B cell (primary cell): ENCODE measurements around the gene PIK3CD. TPM values are rescaled to one million over a fixed set of nuclear protein-coding genes. Genes with fewer than 3 reads are reported as not detected.

Experiments used
- ATAC-seq: fragments of 200-7000 bp; cut with Tn5 transposase; one replicate; pipeline ENCODE4 v1.10.0; 2021; ENCODE audit warnings: low read depth, mild to moderate bottlenecking, moderate number of reproducible peaks, moderate library complexity
- CTCF ChIA-PET: fragments of 350-600 bp; sonication (Branson Sonifier 250); formaldehyde crosslinking; loops from one replicate; lab custom pipeline; 2021; ENCODE audit warnings: antibody characterized with exemption, inconsistent platforms; lab: Charles Lee
- POLR2A ChIA-PET: fragments of 350-600 bp; sonication (Branson Sonifier 250); formaldehyde crosslinking; loops from one replicate; lab custom pipeline; 2021; ENCODE audit warnings: antibody characterized with exemption; lab: Charles Lee
- DNase-seq: peaks from one replicate; pipeline ENCODE4 v3.0.0; 2013
- H2AFZ ChIP-seq: 2 replicates; pipeline ENCODE4 v1.6.1; 2012; ENCODE audit warnings: mild to moderate bottlenecking, low read depth, low read length; ENCODE audit not compliant: insufficient read depth, poor library complexity, severe bottlenecking
- H3K27ac ChIP-seq, 2 donors: 1 replicate in 1 of 2; 2 replicates in 1 of 2; pipeline ENCODE4 v1.5.1; 2012 to 2013; ENCODE audit warnings: low read length in 2 of 2, mild to moderate bottlenecking in 2 of 2, moderate library complexity in 1 of 2
- H3K27me3 ChIP-seq, 4 experiments: fragments of 200-600 bp in 1 of 4; sonication (generic) in 1 of 4; replicated peaks in 1 of 4; 1 replicate in 2 of 4; 2 replicates in 2 of 4; pipeline versions ENCODE4 v1.6.1 to v1.7.0; 2013 to 2016; ENCODE audit warnings: low read length in 3 of 4, mild to moderate bottlenecking in 2 of 4, mixed read lengths in 1 of 4, moderate library complexity in 1 of 4; ENCODE audit not compliant: insufficient read depth in 4 of 4, control insufficient read depth in 3 of 4; ENCODE audit errors: control extremely low read depth in 1 of 4
- H3K36me3 ChIP-seq, 2 experiments: replicated peaks in 1 of 2; 1 replicate in 1 of 2; 2 replicates in 1 of 2; pipeline versions ENCODE4 v1.6.1 to v1.7.1; 2013; ENCODE audit warnings: low read length in 1 of 2; ENCODE audit not compliant: insufficient read depth in 2 of 2, control insufficient read depth in 1 of 2; ENCODE audit errors: control extremely low read depth in 1 of 2, extremely low read depth in 1 of 2
- H3K4me1 ChIP-seq, 2 donors: fragments of 200-600 bp in 1 of 2; sonication (generic) in 1 of 2; 1 replicate in 1 of 2; 2 replicates in 1 of 2; pipeline versions ENCODE4 v1.5.1 to v1.6.1; 2013 to 2017; ENCODE audit warnings: low read length in 2 of 2; ENCODE audit not compliant: control insufficient read depth in 2 of 2, insufficient read depth in 2 of 2
- H3K4me2 ChIP-seq: replicated peaks from 2 replicates; pipeline ENCODE3; 2012; ENCODE audit warnings: mild to moderate bottlenecking, low read depth, low read length; ENCODE audit not compliant: poor library complexity, severe bottlenecking
- H3K4me3 ChIP-seq, 5 experiments: fragments of 200-600 bp in 1 of 5; sonication (generic) in 1 of 5; 1 replicate in 3 of 5; 2 replicates in 2 of 5; pipeline versions ENCODE4 v1.5.1 to v1.7.0; 2011 to 2016; ENCODE audit warnings: low read length in 4 of 5, mild to moderate bottlenecking in 4 of 5, low read depth in 2 of 5, control low read depth in 1 of 5, moderate library complexity in 1 of 5; ENCODE audit not compliant: insufficient read depth in 1 of 5; ENCODE audit errors: control extremely low read depth in 1 of 5, extremely low read depth in 1 of 5
- H3K79me2 ChIP-seq: fragments of 200-600 bp; sonication (generic); one replicate; pipeline ENCODE4 v1.6.0; 2016; ENCODE audit warnings: low read length; ENCODE audit not compliant: control insufficient read depth, insufficient read depth
- H3K9ac ChIP-seq: fragments of 200-600 bp; sonication (generic); 2 replicates; pipeline ENCODE4 v1.6.1; 2017; ENCODE audit warnings: mild to moderate bottlenecking, low read length, moderate library complexity
- H3K9me3 ChIP-seq, 3 donors: one replicate each; pipeline versions ENCODE4 v1.6.1 to v1.7.1; 2013; ENCODE audit warnings: low read length in 2 of 3; ENCODE audit not compliant: control insufficient read depth in 2 of 3, insufficient read depth in 1 of 3; ENCODE audit errors: control extremely low read depth in 1 of 3
- H4K20me1 ChIP-seq: 2 replicates; pipeline ENCODE4 v1.6.0; 2012; ENCODE audit warnings: mild to moderate bottlenecking, low read length; ENCODE audit not compliant: insufficient read depth, control insufficient read depth, poor library complexity, severe bottlenecking
- H3K27ac Mint-ChIP-seq: one replicate; pipeline ENCODE4 v1.8.0; 2021; ENCODE audit warnings: mixed read lengths
- H3K27me3 Mint-ChIP-seq: one replicate; pipeline ENCODE4 v1.8.0; 2021; ENCODE audit warnings: mixed read lengths
- H3K4me1 Mint-ChIP-seq: one replicate; pipeline ENCODE4 v1.8.0; 2021; ENCODE audit warnings: mixed read lengths
- H3K4me3 Mint-ChIP-seq: one replicate; pipeline ENCODE4 v1.8.0; 2021; ENCODE audit warnings: mixed read lengths
- H3K9me3 Mint-ChIP-seq: one replicate; pipeline ENCODE4 v1.8.0; 2022; ENCODE audit warnings: mixed read lengths; ENCODE audit not compliant: insufficient read depth
- EZH2 ChIP-seq: IDR thresholded peaks from 2 replicates; pipeline ENCODE4 v1.6.1; 2012; ENCODE audit warnings: borderline replicate concordance, low read depth, mild to moderate bottlenecking, moderate library complexity, low read length; ENCODE audit not compliant: insufficient read depth, poor library complexity, severe bottlenecking
- WGBS: methylation state at CpG from one replicate; pipeline ENCODE4 v1.1.5; 2013; ENCODE audit warnings: missing lambda C conversion rate; ENCODE audit not compliant: insufficient coverage; 5-methylcytosine and 5-hydroxymethylcytosine counted together
- intact Hi-C: fragments of 100-400 bp; cut with micrococcal nuclease; formaldehyde crosslinking; loops from one replicate; pipeline ENCODE4 v1.10.0; 2022
- polyA plus RNA-seq: library from polyadenylated mRNA; depleted of rRNA; stranded (reverse); fragments of >200 nt; gene quantifications from 2 replicates; pipeline ENCODE4 v1.2.3, GENCODE V29; 2012
- total RNA-seq, 2 donors: library from RNA; stranded (reverse); fragments of 120-200 nt in 1 of 2; gene quantifications; 1 replicate in 1 of 2; 2 replicates in 1 of 2; pipeline versions ENCODE4 v1.2.3 to v1.2.4, GENCODE V29; 2013 to 2022

Gene PIK3CD
- total and polyA plus RNA-seq, 2 donors (not counting 1 experiment from before 2014, with no cell fraction given), result 144 to 222 TPM

DNA sequence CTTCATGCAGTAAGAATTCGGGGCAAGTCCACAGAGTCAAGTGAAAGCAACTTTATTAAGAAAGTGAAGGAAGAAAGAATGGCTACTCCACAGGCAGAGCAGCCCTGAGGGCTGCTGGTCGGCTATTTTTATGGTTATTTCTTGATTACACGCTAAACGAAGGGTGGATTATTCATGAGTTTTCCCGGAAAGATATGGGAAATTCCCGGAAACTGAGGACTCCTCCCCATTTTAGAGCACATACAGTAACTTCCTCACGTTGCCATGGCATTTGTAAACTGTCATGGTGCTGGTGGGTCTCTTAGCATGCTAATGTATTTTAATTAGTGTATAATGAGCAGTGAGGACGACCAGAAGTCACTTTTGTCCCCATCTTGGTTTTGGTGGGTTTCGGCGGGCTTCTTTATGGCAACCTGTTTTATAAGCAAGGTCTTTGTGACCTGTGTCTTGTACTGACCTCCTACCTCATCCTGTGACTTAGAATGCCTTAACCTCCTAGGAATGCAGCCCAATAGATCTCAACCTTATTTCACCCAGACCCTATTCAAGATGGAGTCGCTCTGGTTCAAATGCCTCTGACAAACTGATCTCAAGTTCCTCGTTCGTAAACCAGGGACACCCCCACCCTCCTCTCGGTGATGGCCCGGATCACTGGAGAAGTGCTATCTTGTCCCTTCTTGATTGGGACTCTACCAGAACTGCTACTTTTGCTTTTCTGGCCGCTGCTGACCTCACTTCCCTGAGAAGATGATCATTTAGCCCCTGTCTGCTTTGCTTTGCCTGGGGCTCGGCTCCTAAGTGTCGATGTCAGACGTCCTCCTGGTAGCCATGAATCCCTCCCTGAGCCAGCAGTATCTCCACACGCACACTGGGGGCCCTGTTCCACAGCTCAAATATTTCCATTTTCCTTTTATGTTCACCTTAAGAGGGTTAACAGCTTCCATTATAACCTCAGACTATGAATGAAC, 123.5 kb downstream of the PIK3CD start:
- Histone ChIP-seq H3K27ac (no peak overlapping the region), H3K4me1 (no peaks in the 10 kb centered on the region), H3K79me2 (peaks cover 87% of the 10 kb centered on the region), H3K9me3 (no peaks in the 10 kb centered on the region), H3K36me3 (peaks cover 4 to 13% of the 10 kb centered on the region in 2 experiments), H3K4me3 (no peak overlapping the region), H3K4me2 (no peak overlapping the region), H4K20me1 (peaks cover 23% of the 10 kb centered on the region), H2AFZ (no peak overlapping the region), H3K27me3 (no peaks in the 10 kb centered on the region), H3K9ac (no peak overlapping the region)
- ChIA-PET CTCF (interaction anchor here (0.6 to 1.1 kb wide), 2 partner anchors 93 to 232 kb away, joined by 3 read pairs; no protein-coding TSS in a partner anchor), POLR2A (no interaction called here)
- no peak for ATAC-seq
- no peaks in the 10 kb centered on the region for H3K9me3 Mint-ChIP-seq
- H3K4me1 Mint-ChIP-seq, result peaks cover 4% of the 10 kb centered on the region
- WGBS, result 94% methylated on average over 10 of the region's 20 CpGs
- intact Hi-C loops, result no loop called here
- no peak for TF ChIP-seq EZH2
- H3K27ac Mint-ChIP-seq, result no peak overlapping the region
- no peak for DNase-seq
- no peak overlapping the region for H3K4me3 Mint-ChIP-seq
- H3K27me3 Mint-ChIP-seq, result no peaks in the 10 kb centered on the region

DNA sequence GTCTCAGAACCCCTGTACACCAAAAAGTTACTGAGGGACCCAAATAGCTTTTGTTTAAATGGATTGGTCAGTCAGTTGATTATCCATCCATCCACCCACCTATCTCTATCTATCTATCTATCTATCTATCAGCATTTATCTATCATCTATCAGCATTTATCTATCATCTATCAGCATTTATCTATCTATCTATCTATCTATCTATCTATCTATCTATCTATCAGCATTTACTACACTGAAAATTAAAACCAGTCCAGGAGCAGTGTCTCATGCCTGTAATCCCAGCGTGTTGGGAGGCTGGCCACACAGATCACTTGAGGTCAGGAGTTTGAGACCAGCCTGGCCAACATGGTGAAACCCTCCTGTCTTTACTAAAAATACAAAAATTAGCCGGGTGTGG, 125.2 kb downstream of the PIK3CD start:
- H3K9me3 Mint-ChIP-seq, result no peaks in the 10 kb centered on the region
- no peak overlapping the region for H2AFZ ChIP-seq
- ATAC-seq (no peak), DNase-seq (no peak)
- ChIA-PET POLR2A (interaction anchor here (0.7 kb wide), 2 partner anchors 10 to 63 kb away, joined by 7 to 9 read pairs; no protein-coding TSS in a partner anchor), CTCF (interaction anchor here (1.1 to 2.8 kb wide), 2 partner anchors 91 to 161 kb away, joined by 3 to 8 read pairs; no protein-coding TSS in a partner anchor)
- intact Hi-C loops, result no loop called here
- peaks cover 91% of the 10 kb centered on the region for H3K79me2 ChIP-seq
- no peaks in the 10 kb centered on the region for H3K27me3 ChIP-seq
- peaks cover 1 to 13% of the 10 kb centered on the region in 2 experiments for H3K36me3 ChIP-seq
- H3K9me3 ChIP-seq, result no peaks in the 10 kb centered on the region
- H3K4me1 Mint-ChIP-seq, result peaks cover 4% of the 10 kb centered on the region
- no peak overlapping the region for H3K9ac ChIP-seq
- 100% methylated on average over 1 of the region's 2 CpGs for WGBS
- H3K4me2 ChIP-seq, result no peak overlapping the region
- H3K4me3 Mint-ChIP-seq, result no peak overlapping the region
- H3K4me3 ChIP-seq, result no peak overlapping the region
- no peak overlapping the region for H3K27ac ChIP-seq
- no peaks in the 10 kb centered on the region for H3K4me1 ChIP-seq
- H3K27me3 Mint-ChIP-seq, result no peaks in the 10 kb centered on the region
- H4K20me1 ChIP-seq, result peaks cover 28% of the 10 kb centered on the region
- TF ChIP-seq EZH2, result no peak
- no peak overlapping the region for H3K27ac Mint-ChIP-seq

Other genes starting within 250 kb of the PIK3CD start
- gene SLC25A33, start 112.3 kb upstream of the PIK3CD start, total RNA-seq, result 5.0 and 5.9 TPM in 2 replicates
- 2.3 and 7.2 TPM in 2 replicates for gene SLC25A33, start 112.3 kb upstream of the PIK3CD start, polyA plus RNA-seq
- 9.1 and 11.2 TPM in 2 replicates for gene TMEM201, start 62.8 kb upstream of the PIK3CD start, total RNA-seq
- 6.5 and 6.6 TPM in 2 replicates for gene TMEM201, start 62.8 kb upstream of the PIK3CD start, polyA plus RNA-seq
- 75.8 and 81.4 TPM in 2 replicates for gene CLSTN1, start 172.2 kb downstream of the PIK3CD start, total RNA-seq
- gene CLSTN1, start 172.2 kb downstream of the PIK3CD start, polyA plus RNA-seq, result 32.3 and 34.9 TPM in 2 replicates